ENCODE measurements around the gene EHMT1. TPM values are rescaled to one million over a fixed set of nuclear protein-coding genes. Genes with fewer than 3 reads are reported as not detected.

The EHMT1 gene
- polyA plus RNA-seq, 1 experiment: 23.3 TPM

- Histone ChIP-seq H3K4me3 (ENCODE audit: low read depth, low read length) (no peak overlapping the region), H3K27me3 (ENCODE audit: control insufficient read depth, insufficient read depth, low read length) (no peaks in the 10 kb centered on the region), H3K36me3 (ENCODE audit: control insufficient read depth, insufficient read depth, low read length) (peaks cover 8% of the 10 kb centered on the region)
- CTCF ChIA-PET: interaction anchor here (1.4 kb wide), 1 partner anchor 8 kb away, joined by 3 read pairs; no protein-coding TSS in a partner anchor
- POLR2A ChIA-PET: no interaction called here
- TF ChIP-seq CTCF (IDR thresholded peaks at IDR 0.05; ENCODE audit: insufficient read depth, low read depth, low read length): no peak
- DNase-seq (ENCODE audit: low read depth): no peak
These were observed 24.1 kb downstream of the EHMT1 start for GRCh38 chr9:137642892-137643291.

- DNase-seq (ENCODE audit: low read depth): no peak
- CTCF ChIA-PET: interaction anchor here (0.6 kb wide), 1 partner anchor 14 kb away, joined by 3 read pairs; no protein-coding TSS in a partner anchor
- TF ChIP-seq CTCF (IDR thresholded peaks at IDR 0.05; ENCODE audit: insufficient read depth, low read depth, low read length): no peak
- H3K36me3 ChIP-seq (ENCODE audit: control insufficient read depth, insufficient read depth, low read length): peaks cover 8% of the 10 kb centered on the region
- no peaks in the 10 kb centered on the region for H3K27me3 ChIP-seq (ENCODE audit: control insufficient read depth, insufficient read depth, low read length)
- POLR2A ChIA-PET: no interaction called here
- no peak overlapping the region for H3K4me3 ChIP-seq (ENCODE audit: low read depth, low read length)
These were observed 25.1 kb downstream of the EHMT1 start for GRCh38 chr9:137643921-137644320.

GRCh38 chr9:137645211-137645610, 26.4 kb downstream of the EHMT1 start:
- H3K4me3 ChIP-seq (ENCODE audit: low read depth, low read length): no peak overlapping the region
- ChIA-PET POLR2A (no interaction called here), CTCF (no interaction called here)
- DNase-seq (ENCODE audit: low read depth): no peak
- no peaks in the 10 kb centered on the region for H3K27me3 ChIP-seq (ENCODE audit: control insufficient read depth, insufficient read depth, low read length)
- no peak for TF ChIP-seq CTCF (IDR thresholded peaks at IDR 0.05; ENCODE audit: insufficient read depth, low read depth, low read length)
- H3K36me3 ChIP-seq (ENCODE audit: control insufficient read depth, insufficient read depth, low read length): peaks cover 8% of the 10 kb centered on the region

- POLR2A ChIA-PET: no interaction called here
- H3K36me3 ChIP-seq (ENCODE audit: control insufficient read depth, insufficient read depth, low read length): peaks cover 6% of the 10 kb centered on the region; the same call in 1 of the 2 replicates
- no peak overlapping the region for H3K4me3 ChIP-seq (ENCODE audit: low read depth, low read length)
- DNase-seq (ENCODE audit: low read depth): no peak
- TF ChIP-seq CTCF (IDR thresholded peaks at IDR 0.05; ENCODE audit: insufficient read depth, low read depth, low read length): no peak
- H3K27me3 ChIP-seq (ENCODE audit: control insufficient read depth, insufficient read depth, low read length): no peaks in the 10 kb centered on the region
- CTCF ChIA-PET: no interaction called here
These were observed 27.5 kb downstream of the EHMT1 start for GRCh38 chr9:137646341-137646740.

GRCh38 chr9:137647096-137647714, 28.4 kb downstream of the EHMT1 start:
- POLR2A ChIA-PET: no interaction called here

More at GRCh38 chr9:137647096-137647714, 28.4 kb downstream of the EHMT1 start:
- TF ChIP-seq CTCF (IDR thresholded peaks at IDR 0.05; ENCODE audit: insufficient read depth, low read depth, low read length): no peak
- no peak for DNase-seq (ENCODE audit: low read depth)
- H3K36me3 ChIP-seq (ENCODE audit: control insufficient read depth, insufficient read depth, low read length): peaks cover 5% of the 10 kb centered on the region; the same call in 1 of the 2 replicates
- CTCF ChIA-PET: interaction anchor here (0.9 kb wide), 1 partner anchor 13 kb away, joined by 3 read pairs; no protein-coding TSS in a partner anchor
- no peak overlapping the region for H3K4me3 ChIP-seq (ENCODE audit: low read depth, low read length)
- no peaks in the 10 kb centered on the region for H3K27me3 ChIP-seq (ENCODE audit: control insufficient read depth, insufficient read depth, low read length)
